ENCODE results near the gene THAP7. TPM values are rescaled to one million over a fixed set of nuclear protein-coding genes. Genes with fewer than 3 reads are reported as not detected.

The THAP7 gene
- total RNA-seq, 1 experiment from 2014 or later: 24.9 TPM

GRCh38 chr22:21016644-21017420, 14.9 kb upstream of the THAP7 start:
- peaks cover 22% of the 10 kb centered on the region for H3K4me1 Mint-ChIP-seq (ENCODE audit: insufficient read depth, unreplicated experiment)
- CTCF ChIA-PET: interaction anchor here (0.6 to 0.7 kb wide), 2 partner anchors 65 to 96 kb away, joined by 3 to 6 read pairs; no protein-coding TSS in a partner anchor
- POLR2A ChIA-PET: interaction anchor here (0.6 to 2.3 kb wide), 3 partner anchors 14 to 132 kb away, joined by 3 to 21 read pairs (median 3); partner anchors contain the start of gene THAP7
- no peak for TF ChIP-seq CTCF (IDR thresholded peaks at IDR 0.05; ENCODE audit: unreplicated experiment)
- no peaks in the 10 kb centered on the region for H3K27me3 Mint-ChIP-seq (ENCODE audit: insufficient read depth, unreplicated experiment)
- no TSS peak for BruUV-seq (replicated peaks)
- H3K4me3 Mint-ChIP-seq (ENCODE audit: unreplicated experiment): peak overlapping the region; percentile 25
- intact Hi-C loops (cut with micrococcal nuclease): no loop called here
- DNase-seq (ENCODE audit: unreplicated experiment): no peak
- peaks cover 9% of the 10 kb centered on the region for H3K36me3 Mint-ChIP-seq (ENCODE audit: insufficient read depth, unreplicated experiment)
- no peaks in the 10 kb centered on the region for H3K9me3 Mint-ChIP-seq (ENCODE audit: unreplicated experiment)
- H3K27ac Mint-ChIP-seq (ENCODE audit: low read depth, unreplicated experiment): no peak overlapping the region

- intact Hi-C loops (cut with micrococcal nuclease): no loop called here
- ChIA-PET POLR2A (interaction anchor here (0.9 to 3.5 kb wide), 6 partner anchors 8 to 59 kb away, joined by 3 to 21 read pairs (median 7); partner anchors contain the start of gene THAP7), CTCF (interaction anchor here (0.7 kb wide), 1 partner anchor 34 kb away, joined by 3 read pairs; the partner anchor contains the start of gene LZTR1)
- peak overlapping the region; percentile 77 for H3K27ac Mint-ChIP-seq (ENCODE audit: low read depth, unreplicated experiment)
- peaks cover 22% of the 10 kb centered on the region for H3K4me1 Mint-ChIP-seq (ENCODE audit: insufficient read depth, unreplicated experiment)
- H3K36me3 Mint-ChIP-seq (ENCODE audit: insufficient read depth, unreplicated experiment): peaks cover 9% of the 10 kb centered on the region
- BruUV-seq (replicated peaks): no TSS peak
- no peaks in the 10 kb centered on the region for H3K9me3 Mint-ChIP-seq (ENCODE audit: unreplicated experiment)
- TF ChIP-seq CTCF (IDR thresholded peaks at IDR 0.05; ENCODE audit: unreplicated experiment): no peak
- H3K4me3 Mint-ChIP-seq (ENCODE audit: unreplicated experiment): peak overlapping the region; percentile 80
- DNase-seq (ENCODE audit: unreplicated experiment): no peak
- H3K27me3 Mint-ChIP-seq (ENCODE audit: insufficient read depth, unreplicated experiment): no peaks in the 10 kb centered on the region
Observed at GRCh38 chr22:21015466-21016006, 13.6 kb upstream of the THAP7 start.

- no peak for TF ChIP-seq CTCF (IDR thresholded peaks at IDR 0.05; ENCODE audit: unreplicated experiment)
- Mint-ChIP-seq H3K9me3 (ENCODE audit: unreplicated experiment) (no peaks in the 10 kb centered on the region), H3K27me3 (ENCODE audit: insufficient read depth, unreplicated experiment) (no peaks in the 10 kb centered on the region), H3K4me1 (ENCODE audit: insufficient read depth, unreplicated experiment) (peaks cover 22% of the 10 kb centered on the region), H3K36me3 (ENCODE audit: insufficient read depth, unreplicated experiment) (peaks cover 9% of the 10 kb centered on the region), H3K4me3 (ENCODE audit: unreplicated experiment) (peak within 1 kb of the TSS; percentile 80), H3K27ac (ENCODE audit: low read depth, unreplicated experiment) (peak within 1 kb of the TSS; percentile 77)
- CTCF ChIA-PET: interaction anchor here (0.6 to 0.7 kb wide), 2 partner anchors 11 to 33 kb away, joined by 3 to 4 read pairs; partner anchors contain the start of gene LZTR1
- peak; percentile 32 for DNase-seq (ENCODE audit: unreplicated experiment)
- intact Hi-C loops (cut with micrococcal nuclease): no loop called here
- POLR2A ChIA-PET: interaction anchor here (0.6 to 3.5 kb wide), 9 partner anchors 9 to 1159 kb away, joined by 3 to 21 read pairs (median 6); partner anchors contain the start of gene THAP7
- no TSS peak for BruUV-seq (replicated peaks)
Observed at GRCh38 chr22:21014726-21015465, 13.0 kb upstream of the THAP7 start, which contains the start of gene P2RX6. P2RX6 (plus strand) TSS chr22:21015165; CDS start chr22:21015175, 10 bp downstream.
